ELF-1 (cell line): ENCODE data around the gene G6PC1.
"Not testable (repeated sequence)": the region's sequence is repeated elsewhere in the genome, so short reads cannot be mapped to it uniquely, and the experiment has no call there.

ENCODE experiments used
- DNase-seq: peaks from one replicate; pipeline ENCODE4 v3.0.0-alpha.2; 2016; ENCODE audit warnings: low read depth, low spot score

Gene G6PC1

GRCh38 chr17:42873932-42874695, 26.5 kb upstream of the G6PC1 start:
- DNase-seq, result not testable (repeated sequence)

DNA sequence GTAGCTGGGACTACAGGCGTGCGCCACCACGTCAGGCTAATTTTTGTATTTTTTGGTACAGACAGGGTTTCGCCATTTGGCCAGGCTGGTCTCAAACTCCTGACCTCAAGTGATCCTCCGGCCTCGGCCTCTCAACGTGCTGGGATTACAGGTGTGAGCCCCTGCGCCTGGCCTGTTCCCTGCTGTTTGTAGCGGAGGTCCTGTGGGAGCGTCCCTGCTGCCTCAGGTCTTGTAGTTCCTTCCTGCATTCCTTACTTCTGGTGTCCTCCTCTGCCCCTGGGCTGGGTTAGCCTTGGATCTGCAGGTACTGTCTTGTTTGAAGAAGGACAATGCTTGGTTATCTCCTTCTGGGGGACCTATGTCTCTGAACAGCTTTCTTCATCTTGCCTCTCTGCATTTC, 23.6 kb upstream of the G6PC1 start:
- peak; percentile 65 for DNase-seq

- DNase-seq, result peak; percentile 90
Measured at GRCh38 chr17:42878123-42878880, 22.3 kb upstream of the G6PC1 start.

DNA sequence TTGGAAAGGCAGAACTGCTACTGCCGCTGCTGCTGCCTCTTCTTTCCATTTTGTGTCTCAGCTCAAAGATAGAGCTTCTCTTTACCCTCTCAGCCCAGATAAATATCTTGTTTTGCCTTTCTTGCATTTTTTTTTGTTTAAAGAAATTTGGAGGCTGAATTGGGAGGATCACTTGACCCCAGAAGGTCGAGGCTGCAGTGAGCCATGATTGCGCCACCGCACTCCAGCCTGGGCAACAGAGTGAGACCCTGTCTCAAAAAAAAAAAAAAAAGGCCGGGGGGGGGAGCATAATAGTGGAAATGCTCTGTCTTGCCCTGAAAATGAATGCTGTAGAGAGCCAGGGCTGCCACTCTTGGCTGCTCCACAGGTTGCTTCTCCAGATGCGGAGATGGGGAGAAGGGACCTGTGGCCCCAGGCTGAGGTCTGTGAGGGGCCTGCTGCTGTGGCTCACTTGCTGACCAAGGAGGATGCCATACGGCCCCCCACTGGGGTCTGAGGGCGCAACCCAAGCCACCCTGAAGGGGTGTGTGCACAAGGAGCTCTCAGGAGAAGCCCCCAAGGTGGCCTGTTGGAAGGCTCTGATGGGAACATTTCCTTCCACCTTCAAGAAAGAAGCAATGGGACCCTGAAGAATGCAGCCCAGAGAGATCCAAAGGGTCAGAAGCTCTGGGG, 21.5 kb upstream of the G6PC1 start:
- DNase-seq, result no peak

DNA sequence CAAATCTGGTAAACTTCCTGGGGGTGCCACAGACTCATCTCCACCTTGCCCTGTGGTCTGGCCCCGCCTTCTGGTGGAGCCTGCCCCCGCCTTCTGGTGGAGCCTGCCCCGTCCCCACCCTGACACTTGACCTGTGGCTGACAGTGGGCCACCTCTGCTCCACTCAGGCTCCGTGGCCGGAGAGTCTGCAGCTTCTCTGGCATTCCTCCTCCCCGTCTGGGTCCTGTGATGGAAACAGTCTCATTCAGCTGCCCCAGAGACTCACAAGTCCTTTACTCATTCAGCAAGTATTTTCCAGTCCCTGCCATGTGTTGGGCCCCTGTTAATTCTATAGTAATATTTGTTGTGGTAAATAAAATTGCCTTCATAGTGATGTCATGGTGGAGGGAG, 21.0 kb upstream of the G6PC1 start:
- DNase-seq, result no peak

GRCh38 chr17:42880776-42881310, 19.8 kb upstream of the G6PC1 start:
- no peak for DNase-seq

DNA sequence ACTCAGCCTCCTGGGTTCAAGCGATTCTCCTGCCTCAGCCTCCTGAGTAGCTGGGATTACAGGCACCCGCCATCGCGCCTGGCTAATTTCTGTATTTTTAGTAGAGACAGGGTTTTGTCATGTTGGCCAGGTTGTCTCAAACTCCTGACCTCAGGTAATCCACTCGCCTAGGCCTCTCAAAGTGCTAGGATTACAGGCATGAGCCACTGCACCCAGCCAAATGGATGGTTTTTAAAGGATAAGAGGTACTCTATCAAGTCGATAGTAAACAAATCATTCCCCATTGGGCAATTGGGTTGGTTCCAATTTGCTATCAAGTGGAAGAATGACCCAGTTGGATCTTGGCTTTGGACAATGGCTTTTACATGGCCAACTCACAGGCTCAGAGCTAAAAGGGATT, 18.9 kb upstream of the G6PC1 start:
- not testable (repeated sequence) for DNase-seq

- no peak for DNase-seq
Measured at GRCh38 chr17:42882166-42882565, 18.4 kb upstream of the G6PC1 start.

- no peak for DNase-seq
Measured at GRCh38 chr17:42883802-42884558, 16.6 kb upstream of the G6PC1 start.

- DNase-seq, result not testable (repeated sequence)
Measured at GRCh38 chr17:42885806-42886205, 14.8 kb upstream of the G6PC1 start.

- no peak for DNase-seq
Measured at GRCh38 chr17:42886283-42887176, 14.1 kb upstream of the G6PC1 start.

GRCh38 chr17:42889809-42890208, 10.8 kb upstream of the G6PC1 start:
- no peak for DNase-seq

- DNase-seq, result peak; percentile 73
Measured at GRCh38 chr17:42891539-42892152, 9.0 kb upstream of the G6PC1 start.

DNA sequence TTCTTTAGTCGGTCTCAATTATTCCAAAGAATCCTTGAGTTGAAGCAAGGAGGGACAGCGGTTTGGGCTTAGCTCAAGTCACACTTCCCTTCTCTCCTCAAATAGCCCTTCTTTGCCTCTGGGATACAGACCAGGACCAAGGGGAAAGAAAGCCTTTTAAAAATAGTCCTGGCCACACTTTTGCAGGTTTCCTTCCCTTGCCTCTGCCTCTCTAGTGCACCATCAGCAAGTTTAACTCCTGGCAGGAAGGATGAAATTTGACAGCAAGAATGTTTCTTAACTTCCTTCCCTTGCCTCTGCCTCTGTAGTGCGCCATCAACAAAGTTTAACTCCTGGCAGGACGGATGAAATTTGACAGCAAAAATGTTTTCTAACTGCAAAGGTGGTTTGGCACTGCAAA, 7.2 kb upstream of the G6PC1 start:
- no peak for DNase-seq

GRCh38 chr17:42894283-42895184, 6.1 kb upstream of the G6PC1 start:
- DNase-seq, result no peak

DNA sequence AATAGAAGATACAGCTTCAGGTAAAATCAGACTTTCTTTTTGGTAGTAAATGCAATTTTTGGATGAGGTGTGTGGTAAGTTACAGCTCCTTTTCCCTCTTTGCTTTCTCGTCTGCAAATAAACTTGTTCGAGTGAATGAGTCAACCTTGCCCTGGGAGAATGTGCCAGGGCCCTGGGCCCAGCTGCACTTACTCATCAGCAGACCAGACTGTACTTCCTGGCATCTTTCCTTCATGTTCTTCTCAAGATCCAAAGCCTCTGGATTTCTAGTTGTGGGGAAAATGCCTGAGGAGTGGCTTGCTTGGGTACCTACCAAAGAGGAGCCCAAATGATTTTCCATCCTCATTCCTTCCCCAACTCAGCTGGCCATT, 5.4 kb upstream of the G6PC1 start:
- DNase-seq, result no peak

DNA sequence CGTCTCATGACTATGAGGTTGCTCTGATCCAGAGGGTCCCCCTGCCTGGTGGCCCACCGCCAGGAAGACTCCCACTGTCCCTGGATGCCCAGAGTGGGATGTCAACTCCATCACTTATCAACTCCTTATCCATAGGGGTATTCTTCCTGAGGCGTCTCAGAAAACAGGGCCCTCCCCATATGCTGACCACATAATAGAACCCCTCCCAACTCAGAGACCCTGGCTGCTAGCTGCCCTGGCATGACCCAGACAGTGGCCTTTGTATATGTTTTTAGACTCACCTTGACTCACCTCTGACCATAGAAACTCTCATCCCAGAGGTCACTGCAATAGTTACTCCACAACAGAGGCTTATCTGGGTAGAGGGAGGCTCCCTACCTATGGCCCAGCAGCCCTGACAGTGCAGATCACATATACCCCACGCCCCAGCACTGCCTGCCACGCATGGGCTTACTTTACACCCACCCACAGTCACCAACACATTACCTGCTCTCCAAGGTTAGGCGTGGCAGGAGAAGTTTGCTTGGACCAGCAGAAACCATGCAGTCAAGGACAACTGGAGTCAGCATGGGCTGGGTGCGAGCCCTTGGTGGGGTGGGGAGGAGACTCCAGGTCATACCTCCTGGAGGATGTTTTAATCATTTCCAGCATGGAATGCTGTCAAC, 2.3 kb upstream of the G6PC1 start:
- no peak for DNase-seq

DNA sequence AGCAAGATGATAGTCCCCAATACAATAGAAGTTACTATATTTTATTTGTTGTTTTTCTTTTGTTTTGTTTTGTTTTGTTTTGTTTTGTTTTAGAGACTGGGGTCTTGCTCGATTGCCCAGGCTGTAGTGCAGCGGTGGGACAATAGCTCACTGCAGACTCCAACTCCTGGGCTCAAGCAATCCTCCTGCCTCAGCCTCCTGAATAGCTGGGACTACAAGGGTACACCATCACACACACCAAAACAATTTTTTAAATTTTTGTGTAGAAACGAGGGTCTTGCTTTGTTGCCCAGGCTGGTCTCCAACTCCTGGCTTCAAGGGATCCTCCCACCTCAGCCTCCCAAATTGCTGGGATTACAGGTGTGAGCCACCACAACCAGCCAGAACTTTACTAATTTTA, 618 bp upstream of the G6PC1 start:
- not testable (repeated sequence) for DNase-seq
